MM.1S (cell line): ENCODE data around the gene TSHR.

Experiments
- DNase-seq: peaks from one replicate; pipeline ENCODE4 v3.0.0-alpha.2; 2015
- H2AFZ ChIP-seq: fragments of 300-600 bp; sonication (generic); 2 replicates; pipeline ENCODE4 v1.6.0; 2016; ENCODE audit warnings: antibody characterized with exemption, low read length
- H3F3A ChIP-seq: fragments of 300-600 bp; sonication (generic); 2 replicates; pipeline ENCODE4 v1.6.1; 2016; ENCODE audit warnings: mild to moderate bottlenecking, antibody characterized with exemption, low read length, moderate library complexity, mixed read lengths; ENCODE audit not compliant: insufficient read depth
- H3K27ac ChIP-seq: fragments of 300-600 bp; sonication (generic); 2 replicates; pipeline ENCODE4 v1.5.1; 2016; ENCODE audit warnings: mild to moderate bottlenecking, low read length
- H3K27me3 ChIP-seq: fragments of 300-600 bp; sonication (generic); replicated peaks from 2 replicates; pipeline ENCODE4 v1.6.0; 2016; ENCODE audit warnings: low read length; ENCODE audit not compliant: insufficient read depth
- H3K36me3 ChIP-seq: fragments of 300-600 bp; sonication (generic); replicated peaks from 2 replicates; pipeline ENCODE4 v1.6.1; 2016; ENCODE audit warnings: mild to moderate bottlenecking, low read length, mixed read lengths; ENCODE audit not compliant: insufficient read depth
- H3K4me1 ChIP-seq: fragments of 300-600 bp; sonication (generic); 2 replicates; pipeline ENCODE4 v1.6.1; 2016; ENCODE audit warnings: low read length, mixed read lengths
- H3K4me2 ChIP-seq: fragments of 300-600 bp; sonication (generic); 2 replicates; pipeline ENCODE4 v1.6.0; 2016; ENCODE audit warnings: low read depth, low read length
- H3K4me3 ChIP-seq: fragments of 300-600 bp; sonication (generic); 2 replicates; pipeline ENCODE4 v1.5.1; 2016; ENCODE audit warnings: low read length, mixed read lengths
- H3K79me2 ChIP-seq: fragments of 300-600 bp; sonication (generic); 2 replicates; pipeline ENCODE4 v1.6.1; 2016; ENCODE audit warnings: mixed run types, low read length, mixed read lengths
- H3K9ac ChIP-seq: fragments of 300-600 bp; sonication (generic); 2 replicates; pipeline ENCODE4 v1.6.1; 2016; ENCODE audit warnings: low read length, mixed read lengths
- H3K9me2 ChIP-seq: fragments of 300-600 bp; sonication (generic); replicated peaks from 2 replicates; pipeline ENCODE4 v1.6.1; 2016; ENCODE audit warnings: mild to moderate bottlenecking, low read length, mixed read lengths; ENCODE audit not compliant: insufficient read depth
- H3K9me3 ChIP-seq: fragments of 300-600 bp; sonication (generic); replicated peaks from 2 replicates; pipeline ENCODE4 v1.6.1; 2016; ENCODE audit warnings: mild to moderate bottlenecking, low read length, mixed read lengths; ENCODE audit not compliant: insufficient read depth
- H4K20me1 ChIP-seq: fragments of 300-600 bp; sonication (generic); 2 replicates; pipeline ENCODE4 v1.6.1; 2016; ENCODE audit warnings: mild to moderate bottlenecking, low read length, moderate library complexity, mixed read lengths; ENCODE audit not compliant: insufficient read depth
- CTCF ChIP-seq: fragments of 300-600 bp; sonication (generic); IDR thresholded peaks from 2 replicates; pipeline ENCODE4 v1.5.1; 2016; ENCODE audit warnings: antibody characterized with exemption, low read length, mixed read lengths
- EZH2 ChIP-seq: fragments of 300-600 bp; sonication (generic); optimal IDR thresholded peaks from 2 replicates; pipeline ENCODE3; 2017; ENCODE audit warnings: low read depth, mild to moderate bottlenecking, antibody characterized with exemption, low read length, mixed read lengths
- EZH2phosphoT487 ChIP-seq: fragments of 300-600 bp; sonication (generic); IDR thresholded peaks from 2 replicates; pipeline ENCODE4 v1.6.1; 2018; ENCODE audit warnings: antibody characterized with exemption, low read length

The TSHR gene

GRCh38 chr14:81125536-81125935 is 170.1 kb downstream of the TSHR start:
- Histone ChIP-seq H3K79me2 (no peaks in the 10 kb centered on the region), H3K9ac (no peak overlapping the region), H3K36me3 (no peaks in the 10 kb centered on the region), H3K9me2 (no peaks in the 10 kb centered on the region), H3K4me1 (no peaks in the 10 kb centered on the region), H2AFZ (no peak overlapping the region), H3K27ac (no peak overlapping the region), H4K20me1 (no peaks in the 10 kb centered on the region), H3K9me3 (no peaks in the 10 kb centered on the region), H3K4me2 (no peak overlapping the region), H3F3A (no peaks in the 10 kb centered on the region), H3K4me3 (no peak overlapping the region), H3K27me3 (no peaks in the 10 kb centered on the region)
- no peak for TF ChIP-seq EZH2phosphoT487
- TF ChIP-seq CTCF = no peak
- no peak for TF ChIP-seq EZH2
- no peak for DNase-seq

- Histone ChIP-seq H3K79me2 (no peaks in the 10 kb centered on the region), H3K36me3 (no peaks in the 10 kb centered on the region), H2AFZ (no peak overlapping the region), H3F3A (no peaks in the 10 kb centered on the region), H3K27ac (no peak overlapping the region), H3K9me2 (no peaks in the 10 kb centered on the region), H3K9ac (no peak overlapping the region), H3K4me3 (no peak overlapping the region), H3K4me2 (no peak overlapping the region), H3K4me1 (no peaks in the 10 kb centered on the region), H3K9me3 (no peaks in the 10 kb centered on the region), H3K27me3 (no peaks in the 10 kb centered on the region), H4K20me1 (no peaks in the 10 kb centered on the region)
- TF ChIP-seq EZH2 = no peak
- TF ChIP-seq EZH2phosphoT487 = no peak
- no peak for TF ChIP-seq CTCF
- no peak for DNase-seq
Measured at GRCh38 chr14:81127785-81128184, 172.4 kb downstream of the TSHR start.

GRCh38 chr14:81129242-81129641 is 173.8 kb downstream of the TSHR start:
- no peak overlapping the region for H3K9ac ChIP-seq
- no peaks in the 10 kb centered on the region for H3F3A ChIP-seq
- H3K27me3 ChIP-seq = no peaks in the 10 kb centered on the region
- H3K9me3 ChIP-seq = no peaks in the 10 kb centered on the region
- no peak overlapping the region for H3K4me3 ChIP-seq
- TF ChIP-seq EZH2 = no peak
- no peak for TF ChIP-seq EZH2phosphoT487
- no peak for TF ChIP-seq CTCF
- no peaks in the 10 kb centered on the region for H3K79me2 ChIP-seq
- H3K36me3 ChIP-seq = no peaks in the 10 kb centered on the region
- no peak overlapping the region for H2AFZ ChIP-seq
- H3K4me2 ChIP-seq = no peak overlapping the region
- no peaks in the 10 kb centered on the region for H3K9me2 ChIP-seq
- H3K4me1 ChIP-seq = no peaks in the 10 kb centered on the region
- H4K20me1 ChIP-seq = no peaks in the 10 kb centered on the region
- no peak for DNase-seq
- no peak overlapping the region for H3K27ac ChIP-seq

GRCh38 chr14:81132468-81132867 is 177.0 kb downstream of the TSHR start:
- H3K4me2 ChIP-seq = no peak overlapping the region
- DNase-seq = no peak

More at GRCh38 chr14:81132468-81132867, 177.0 kb downstream of the TSHR start:
- Histone ChIP-seq H3K9me2 (no peaks in the 10 kb centered on the region), H4K20me1 (no peaks in the 10 kb centered on the region), H3K9ac (no peak overlapping the region), H3K36me3 (no peaks in the 10 kb centered on the region), H3K27me3 (no peaks in the 10 kb centered on the region), H2AFZ (no peak overlapping the region), H3K4me1 (no peaks in the 10 kb centered on the region), H3K79me2 (no peaks in the 10 kb centered on the region), H3K27ac (no peak overlapping the region), H3K4me3 (no peak overlapping the region), H3F3A (no peaks in the 10 kb centered on the region), H3K9me3 (no peaks in the 10 kb centered on the region)
- TF ChIP-seq EZH2 (no peak), EZH2phosphoT487 (no peak), CTCF (no peak)
